ENCODE measurements around the gene CDKAL1.

CDKAL1 gene

GRCh38 chr6:21115111-21115510 is 580.9 kb downstream of the CDKAL1 start:
- TF ChIP-seq CTCF (conservative IDR thresholded peaks at IDR 0.05), result no peak

GRCh38 chr6:21116736-21117135 is 582.5 kb downstream of the CDKAL1 start:
- no peak overlapping the region for H3K27ac ChIP-seq
- no peak for TF ChIP-seq CTCF (conservative IDR thresholded peaks at IDR 0.05)

More at GRCh38 chr6:21115111-21115510, 580.9 kb downstream of the CDKAL1 start:
- H3K27ac ChIP-seq, result no peak overlapping the region

- no peak overlapping the region for H3K27ac ChIP-seq
- TF ChIP-seq CTCF (conservative IDR thresholded peaks at IDR 0.05), result no peak
These were observed 584.0 kb downstream of the CDKAL1 start for GRCh38 chr6:21118216-21118780.

GRCh38 chr6:21121636-21122136 is 587.4 kb downstream of the CDKAL1 start:
- no peak overlapping the region for H3K27ac ChIP-seq
- no peak for TF ChIP-seq CTCF (conservative IDR thresholded peaks at IDR 0.05)

- no peak for TF ChIP-seq CTCF (conservative IDR thresholded peaks at IDR 0.05)
- no peak overlapping the region for H3K27ac ChIP-seq
These were observed 589.5 kb downstream of the CDKAL1 start for GRCh38 chr6:21123507-21124436.

GRCh38 chr6:21128601-21129000 is 594.3 kb downstream of the CDKAL1 start:
- no peak for TF ChIP-seq CTCF (conservative IDR thresholded peaks at IDR 0.05)
- no peak overlapping the region for H3K27ac ChIP-seq

- TF ChIP-seq CTCF (conservative IDR thresholded peaks at IDR 0.05), result no peak
- no peak overlapping the region for H3K27ac ChIP-seq
These were observed 597.1 kb downstream of the CDKAL1 start for GRCh38 chr6:21131406-21131805.
